Measurements from ENCODE around the gene EVI5L. TPM values are rescaled to one million over a fixed set of nuclear protein-coding genes. Genes with fewer than 3 reads are reported as not detected.
"Not testable (repeated sequence)": the region's sequence is repeated elsewhere in the genome, so short reads cannot be mapped to it uniquely, and the experiment has no call there.

EVI5L gene
- total and polyA plus RNA-seq, 5 donors, result 17.7 to 22.2 (median 19.1) TPM

DNA sequence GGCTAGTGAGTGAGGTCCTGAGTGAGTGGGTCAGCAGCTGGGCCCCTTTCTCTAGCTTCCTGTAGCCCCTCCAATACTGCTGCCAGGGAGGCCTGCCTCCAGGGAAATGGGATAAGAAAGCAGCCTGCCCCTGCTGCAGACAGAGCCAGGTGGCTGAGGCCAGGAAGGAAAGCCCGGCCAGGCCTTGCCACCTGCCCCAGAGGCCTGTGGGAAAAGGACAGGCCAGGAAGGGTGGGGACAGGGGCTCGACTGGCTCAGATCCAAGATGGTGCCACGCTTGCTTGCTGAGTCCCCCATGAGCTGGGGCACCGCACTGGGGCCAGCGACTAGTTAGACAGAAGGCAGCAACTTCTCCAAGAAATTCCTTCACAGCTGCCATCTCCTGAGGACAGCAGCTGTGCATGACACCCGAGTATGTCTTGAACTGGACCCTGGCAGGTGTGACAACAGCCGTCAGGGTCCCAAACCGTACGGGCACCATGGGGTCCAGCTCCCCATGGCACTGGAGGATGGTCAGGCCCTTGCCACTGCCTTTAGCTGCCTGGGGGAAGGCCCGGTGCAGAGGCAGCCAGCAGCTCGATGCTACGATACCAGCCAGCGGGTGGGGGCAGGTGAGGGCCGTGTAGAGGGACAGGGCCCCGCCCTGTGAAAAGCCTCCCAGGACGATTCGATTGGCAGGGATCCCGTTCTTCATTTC, 49.2 kb downstream of the EVI5L start:
- Histone ChIP-seq H3K27me3 (ENCODE audit: control insufficient read depth, insufficient read depth) (no peaks in the 10 kb centered on the region), H3K27ac (ENCODE audit: low read length) (no peak overlapping the region), H3K9me3 (ENCODE audit: control insufficient read depth, low read length) (no peaks in the 10 kb centered on the region), H3K4me1 (ENCODE audit: control insufficient read depth, insufficient read depth, low read length) (no peaks in the 10 kb centered on the region), H3K4me3 (ENCODE audit: low read length) (no peak overlapping the region)
- DNase-seq, result no peak
- 75% methylated on average over 18 of the region's 18 CpGs for WGBS
- intact Hi-C loops (cut with DNase I), result no loop called here
- peak in 1 of 2 donors; percentile 35 for ATAC-seq

- no peak overlapping the region for H3K27ac ChIP-seq (ENCODE audit: low read length)
- no peaks in the 10 kb centered on the region for H3K4me1 ChIP-seq (ENCODE audit: control insufficient read depth, insufficient read depth, low read length)
- DNase-seq (no peak), ATAC-seq (no peak)
- WGBS, result 84% methylated on average over 19 of the region's 19 CpGs
- no peaks in the 10 kb centered on the region for H3K9me3 ChIP-seq (ENCODE audit: control insufficient read depth, low read length)
- intact Hi-C loops (cut with DNase I), result no loop called here
- no peak overlapping the region for H3K4me3 ChIP-seq (ENCODE audit: low read length)
- H3K27me3 ChIP-seq (ENCODE audit: control insufficient read depth, insufficient read depth), result no peaks in the 10 kb centered on the region
Measured at GRCh38 chr19:7879836-7880235, 49.8 kb downstream of the EVI5L start.

DNA sequence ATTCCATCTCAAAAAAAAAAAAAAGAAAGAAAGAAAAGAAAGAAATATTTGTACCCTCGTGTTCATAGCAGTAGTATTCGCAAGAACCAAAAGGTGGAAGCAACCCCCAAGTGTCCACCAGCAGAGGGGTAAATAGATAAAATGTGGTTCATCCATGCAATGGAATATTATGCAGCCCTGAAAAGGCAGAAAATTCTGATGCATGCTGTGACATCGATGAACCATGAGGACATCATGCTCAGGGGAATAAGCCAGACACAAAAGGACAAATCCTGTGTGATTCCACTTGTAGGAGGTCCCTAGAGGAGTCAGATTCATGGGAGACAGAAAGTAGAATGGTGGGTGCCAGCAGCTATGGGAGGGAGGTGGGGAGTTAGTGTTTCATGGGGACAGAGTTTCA, 51.9 kb downstream of the EVI5L start:
- no peaks in the 10 kb centered on the region for H3K27me3 ChIP-seq (ENCODE audit: control insufficient read depth, insufficient read depth)
- ATAC-seq (no peak), DNase-seq (no peak)
- no peak overlapping the region for H3K27ac ChIP-seq (ENCODE audit: low read length)
- no peaks in the 10 kb centered on the region for H3K9me3 ChIP-seq (ENCODE audit: control insufficient read depth, low read length)
- H3K4me1 ChIP-seq (ENCODE audit: control insufficient read depth, insufficient read depth, low read length), result no peaks in the 10 kb centered on the region
- no peak overlapping the region for H3K4me3 ChIP-seq (ENCODE audit: low read length)
- 92% methylated on average over 3 of the region's 3 CpGs for WGBS
- intact Hi-C loops (cut with DNase I), result no loop called here

GRCh38 chr19:7883105-7883504, 53.1 kb downstream of the EVI5L start:
- H3K9me3 ChIP-seq (ENCODE audit: control insufficient read depth, low read length), result no peaks in the 10 kb centered on the region
- no peak overlapping the region for H3K27ac ChIP-seq (ENCODE audit: low read length)
- DNase-seq (no peak), ATAC-seq (no peak)
- intact Hi-C loops (cut with DNase I), result no loop called here
- H3K4me1 ChIP-seq (ENCODE audit: control insufficient read depth, insufficient read depth, low read length), result no peaks in the 10 kb centered on the region
- no peaks in the 10 kb centered on the region for H3K27me3 ChIP-seq (ENCODE audit: control insufficient read depth, insufficient read depth)
- no peak overlapping the region for H3K4me3 ChIP-seq (ENCODE audit: low read length)
- WGBS, result 76% methylated on average over 4 of the region's 4 CpGs

DNA sequence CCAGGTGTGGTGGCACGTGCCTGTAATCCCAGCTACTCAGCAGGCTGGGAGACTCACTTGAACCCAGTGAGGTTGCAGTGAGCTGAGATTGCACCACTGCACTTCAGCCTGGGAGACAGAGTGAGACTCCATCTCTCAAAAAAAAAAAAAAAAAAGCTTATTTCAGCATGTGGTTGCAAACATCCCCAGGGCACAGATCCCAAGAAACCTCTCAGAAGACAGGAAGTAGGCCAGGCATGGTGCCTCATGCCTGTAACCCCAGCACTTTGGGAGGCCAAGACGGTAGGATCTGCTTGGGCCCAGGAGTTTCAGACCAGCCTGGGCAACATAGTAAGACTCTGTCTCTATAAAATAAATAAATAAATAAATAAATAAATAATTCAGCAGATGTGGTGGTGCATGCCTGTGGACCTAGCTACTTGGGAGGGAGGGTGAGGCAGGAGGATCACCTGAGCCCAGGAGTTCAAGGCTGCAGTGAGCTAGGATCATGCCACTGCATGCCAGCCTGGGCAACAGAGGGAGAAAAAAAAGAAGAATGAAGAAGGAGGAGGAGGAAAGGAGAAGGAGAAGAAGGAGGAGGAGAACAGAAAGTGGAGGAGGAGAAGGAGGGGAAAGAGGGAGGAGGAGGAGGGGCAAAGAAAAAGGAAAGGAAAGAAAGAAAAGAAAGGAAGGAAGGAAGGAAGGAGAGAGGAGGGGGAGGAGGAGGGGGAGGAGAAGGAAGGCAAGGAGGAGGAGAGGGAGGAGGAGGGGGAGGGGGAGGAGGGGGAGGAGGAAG, 54.0 kb downstream of the EVI5L start:
- Histone ChIP-seq H3K27me3 (ENCODE audit: control insufficient read depth, insufficient read depth) (no peaks in the 10 kb centered on the region), H3K27ac (ENCODE audit: low read length) (no peak overlapping the region), H3K4me3 (ENCODE audit: low read length) (no peak overlapping the region), H3K4me1 (ENCODE audit: control insufficient read depth, insufficient read depth, low read length) (no peaks in the 10 kb centered on the region), H3K9me3 (ENCODE audit: control insufficient read depth, low read length) (no peaks in the 10 kb centered on the region)
- WGBS, result 79% methylated on average over 2 of the region's 2 CpGs
- ATAC-seq (no peak), DNase-seq (no peak)
- intact Hi-C loops (cut with DNase I), result no loop called here

DNA sequence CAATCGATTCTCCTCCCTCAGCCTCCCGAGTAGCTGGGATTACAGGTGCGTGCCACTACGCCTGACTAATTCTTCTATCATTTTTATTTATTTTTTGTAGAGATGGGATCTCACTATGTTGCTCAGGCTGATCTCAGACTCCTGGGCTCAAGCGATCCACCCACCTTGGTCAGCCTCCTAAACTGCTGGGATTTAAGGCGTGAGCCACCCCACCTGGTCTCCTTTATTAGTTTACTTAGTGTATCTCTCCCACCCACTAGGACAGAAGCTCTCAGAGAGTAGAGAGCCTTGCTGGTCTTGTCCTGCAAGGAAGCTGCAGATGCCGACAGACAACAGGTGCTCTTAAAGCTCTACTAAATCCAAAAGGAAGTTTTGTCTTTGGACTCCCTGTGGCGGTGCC, 55.8 kb downstream of the EVI5L start:
- DNase-seq, result no peak
- H3K4me3 ChIP-seq (ENCODE audit: low read length), result no peak overlapping the region
- H3K9me3 ChIP-seq (ENCODE audit: control insufficient read depth, low read length), result no peaks in the 10 kb centered on the region
- intact Hi-C loops (cut with DNase I), result no loop called here
- no peaks in the 10 kb centered on the region for H3K27me3 ChIP-seq (ENCODE audit: control insufficient read depth, insufficient read depth)
- H3K4me1 ChIP-seq (ENCODE audit: control insufficient read depth, insufficient read depth, low read length), result no peaks in the 10 kb centered on the region
- WGBS, result 89% methylated on average over 8 of the region's 8 CpGs
- no peak overlapping the region for H3K27ac ChIP-seq (ENCODE audit: low read length)
- ATAC-seq, result no peak

DNA sequence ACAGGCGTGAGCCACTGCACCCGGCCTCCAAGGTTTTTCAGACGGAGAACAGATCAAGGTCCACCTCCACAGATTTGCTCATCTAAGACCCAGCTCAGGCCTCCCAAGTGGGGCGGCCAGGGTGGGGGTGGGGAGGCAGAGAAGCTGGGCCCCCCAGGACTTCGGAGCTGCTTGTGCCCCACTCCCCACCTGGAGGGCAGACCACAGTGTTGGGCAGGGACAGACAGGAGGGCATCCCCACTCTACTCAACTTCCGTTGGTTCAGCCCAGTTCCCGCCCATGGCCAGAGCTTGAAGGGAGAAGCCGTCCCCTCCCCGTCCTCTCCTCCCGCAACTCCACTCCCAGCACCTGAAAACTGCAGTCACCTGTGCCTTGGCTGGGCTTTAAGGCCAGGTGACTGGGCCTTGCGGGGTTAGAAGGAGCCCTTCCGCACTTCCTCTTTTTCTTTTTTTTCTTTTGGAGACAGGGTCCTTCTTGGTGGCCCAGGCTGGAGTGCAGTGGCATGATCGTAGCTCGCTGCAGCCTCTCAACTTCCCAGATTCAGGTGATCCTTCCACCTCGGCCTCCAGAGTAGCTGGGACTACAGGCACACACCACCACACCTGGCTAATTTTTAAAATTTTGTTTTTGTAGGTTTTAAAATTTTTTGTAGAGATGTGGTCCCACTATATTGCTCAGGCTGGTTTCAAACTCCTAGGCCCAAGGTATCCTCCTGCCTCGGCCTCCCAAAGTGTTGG, 57.6 kb downstream of the EVI5L start:
- Histone ChIP-seq H3K9me3 (ENCODE audit: control insufficient read depth, low read length) (no peaks in the 10 kb centered on the region), H3K4me3 (ENCODE audit: low read length) (no peak overlapping the region), H3K27me3 (ENCODE audit: control insufficient read depth, insufficient read depth) (no peaks in the 10 kb centered on the region), H3K27ac (ENCODE audit: low read length) (no peak overlapping the region), H3K4me1 (ENCODE audit: control insufficient read depth, insufficient read depth, low read length) (no peaks in the 10 kb centered on the region)
- no peak for ATAC-seq
- no peak for DNase-seq
- WGBS, result 83% methylated on average over 16 of the region's 16 CpGs
- intact Hi-C loops (cut with DNase I), result no loop called here

DNA sequence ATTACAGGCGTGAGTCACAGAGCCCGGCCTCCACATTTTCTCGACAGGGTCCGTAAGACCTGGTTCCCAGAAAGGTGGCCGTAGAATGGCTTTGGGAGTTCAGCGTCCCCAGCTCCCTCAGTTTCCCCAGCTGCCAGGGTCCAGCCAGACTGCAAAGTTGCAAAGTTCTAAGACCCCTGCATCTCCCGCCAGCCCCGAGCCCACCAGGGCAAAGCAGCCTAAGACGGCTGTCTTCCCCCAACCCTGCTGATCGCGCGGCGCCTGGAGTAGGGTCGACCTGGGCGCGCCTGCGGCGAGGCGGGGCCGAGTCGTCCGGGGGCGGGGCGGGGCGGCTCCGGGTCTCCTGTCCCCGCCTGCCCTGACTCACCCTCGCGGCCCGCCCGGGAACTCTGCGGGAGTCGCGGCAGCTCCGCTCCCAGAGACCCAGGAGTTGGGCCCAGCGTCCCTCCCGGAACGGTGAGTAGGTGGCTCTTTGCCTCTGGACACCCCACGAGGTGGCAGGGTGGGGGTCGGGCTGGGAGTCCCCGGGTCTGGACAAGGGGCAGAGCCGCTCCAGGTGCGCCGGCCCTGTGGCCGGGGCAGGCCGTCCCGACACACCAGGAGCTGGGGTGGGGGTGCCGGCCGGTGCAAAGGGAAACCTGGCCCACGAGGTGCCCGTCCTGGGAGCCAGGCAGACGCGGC, 58.3 kb downstream of the EVI5L start, which contains the start of gene LRRC8E:
Gene LRRC8E, plus strand, starts transcription at position 366 of the 681 bp plus-strand sequence. CDS start 7,094 bp downstream, outside the sequence.
- Histone ChIP-seq H3K4me3 (ENCODE audit: low read length) (peak within 1 kb of the TSS; percentile 38), H3K27me3 (ENCODE audit: control insufficient read depth, insufficient read depth) (no peaks in the 10 kb centered on the region), H3K27ac (ENCODE audit: low read length) (no peak within 1 kb of the TSS), H3K9me3 (ENCODE audit: control insufficient read depth, low read length) (no peaks in the 10 kb centered on the region), H3K4me1 (ENCODE audit: control insufficient read depth, insufficient read depth, low read length) (no peaks in the 10 kb centered on the region)
- WGBS, result 10% methylated on average over 53 of the region's 53 CpGs
- ATAC-seq (peak; percentile 86 to 90), DNase-seq (peak in 2 of 3 donors; percentile 51 to 78)
- intact Hi-C loops (cut with DNase I), result no loop called here

DNA sequence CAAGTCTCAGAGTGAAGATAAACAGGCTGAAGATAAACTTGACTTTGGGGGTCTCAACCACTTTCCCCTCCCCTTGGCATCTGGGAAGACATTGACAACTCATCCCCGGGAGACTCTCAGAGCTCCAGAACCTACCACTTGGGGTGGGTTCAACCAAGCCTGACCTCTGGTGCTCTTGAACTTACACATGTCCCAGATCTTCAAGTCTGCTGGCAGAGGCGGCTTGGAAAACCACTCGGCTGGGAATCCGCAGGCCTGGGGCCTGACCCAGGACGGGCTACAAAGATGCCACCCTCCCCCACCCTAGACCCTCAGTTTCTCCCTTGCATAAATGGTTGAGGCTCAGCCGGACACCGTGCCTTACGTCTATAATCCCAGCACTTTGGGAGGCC, 58.8 kb downstream of the EVI5L start:
- intact Hi-C loops (cut with DNase I), result no loop called here
- H3K9me3 ChIP-seq (ENCODE audit: control insufficient read depth, low read length), result no peaks in the 10 kb centered on the region
- H3K27me3 ChIP-seq (ENCODE audit: control insufficient read depth, insufficient read depth), result no peaks in the 10 kb centered on the region
- H3K4me3 ChIP-seq (ENCODE audit: low read length), result peak overlapping the region; percentile 38
- no peaks in the 10 kb centered on the region for H3K4me1 ChIP-seq (ENCODE audit: control insufficient read depth, insufficient read depth, low read length)
- ATAC-seq (no peak), DNase-seq (no peak)
- WGBS, result 79% methylated on average over 8 of the region's 8 CpGs
- H3K27ac ChIP-seq (ENCODE audit: low read length), result no peak overlapping the region

DNA sequence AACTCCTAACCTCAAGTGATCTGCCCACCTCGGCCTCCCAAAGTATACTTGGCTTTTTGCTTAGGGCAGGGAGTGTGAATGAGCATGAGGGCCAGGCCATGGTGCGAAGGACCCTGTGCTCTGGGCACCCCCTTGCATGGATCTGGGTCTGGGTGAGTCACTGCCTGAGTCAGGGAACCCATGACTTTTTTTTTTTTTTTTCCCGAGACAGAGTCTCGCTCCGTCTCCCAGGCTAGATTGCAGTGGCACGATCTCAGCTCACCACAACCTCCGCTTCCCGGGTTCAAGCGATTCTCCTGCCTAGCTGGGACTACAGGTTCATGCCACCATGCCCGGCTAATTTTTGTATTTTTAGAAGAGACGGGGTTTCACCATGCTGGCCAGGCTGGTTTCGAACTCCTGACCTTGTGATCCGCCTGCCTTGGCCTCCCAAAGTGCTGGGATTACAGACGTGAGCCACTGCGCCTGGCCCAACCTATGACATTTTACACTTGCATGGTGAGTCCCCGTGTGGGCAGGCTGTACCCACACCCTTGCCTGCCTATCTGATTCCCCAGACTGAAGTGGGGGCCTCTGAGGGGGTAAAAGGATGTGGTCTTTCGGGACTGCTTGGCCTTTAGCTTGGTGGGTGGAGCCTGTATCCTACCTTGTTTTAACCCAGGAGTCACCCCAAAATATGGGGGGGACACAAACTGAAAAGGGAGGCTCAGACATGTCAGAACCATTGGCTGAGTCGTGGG, 63.5 kb downstream of the EVI5L start:
- DNase-seq; H3K4me3 ChIP-seq (ENCODE audit: low read length); H3K4me1 ChIP-seq (ENCODE audit: control insufficient read depth, insufficient read depth, low read length); H3K27me3 ChIP-seq (ENCODE audit: control insufficient read depth, insufficient read depth); H3K9me3 ChIP-seq (ENCODE audit: control insufficient read depth, low read length); ATAC-seq; intact Hi-C loops (cut with DNase I); H3K27ac ChIP-seq (ENCODE audit: low read length): not testable (repeated sequence)
- WGBS, result 78% methylated on average over 18 of the region's 18 CpGs

All from right cardiac atrium (tissue), 5 donors.